WTC11 (cell line): ENCODE data around the gene ADGRG7.
"Not testable (repeated sequence)": the region's sequence is repeated elsewhere in the genome, so short reads cannot be mapped to it uniquely, and the experiment has no call there.

Experiments
- CBFB ChIP-seq: sonication (generic); formaldehyde crosslinking; IDR thresholded peaks from 2 replicates; pipeline ENCODE4 v1.8.1; 2022; ENCODE audit warnings: mild to moderate bottlenecking, low read depth, missing genetic modification reagents
- CTCF ChIP-seq: fragments of 200-600 bp; IDR thresholded peaks from 2 replicates; pipeline ENCODE4 v1.8.0; 2022; ENCODE audit warnings: antibody characterized with exemption
- ESRRA ChIP-seq: sonication (generic); formaldehyde crosslinking; IDR thresholded peaks from 2 replicates; pipeline ENCODE4 v1.8.1; 2022; ENCODE audit warnings: mild to moderate bottlenecking, missing genetic modification reagents, borderline replicate concordance
- NFYB ChIP-seq: sonication (generic); formaldehyde crosslinking; conservative IDR thresholded peaks from 2 replicates; pipeline ENCODE4 v1.8.0; 2022; ENCODE audit warnings: low read depth, missing genetic modification reagents
- PREB ChIP-seq: sonication (generic); formaldehyde crosslinking; IDR thresholded peaks from 2 replicates; pipeline ENCODE4 v1.8.1; 2022; ENCODE audit warnings: mild to moderate bottlenecking, missing genetic modification reagents, moderate library complexity, borderline replicate concordance
- SP1 ChIP-seq: sonication (generic); formaldehyde crosslinking; conservative IDR thresholded peaks from 2 replicates; pipeline ENCODE4 v1.8.1; 2022; ENCODE audit warnings: missing genetic modification reagents
- TCF7 ChIP-seq: sonication (generic); formaldehyde crosslinking; IDR thresholded peaks from 2 replicates; pipeline ENCODE4 v1.8.0; 2022; ENCODE audit warnings: mild to moderate bottlenecking, low read depth, missing genetic modification reagents, moderate library complexity
- ZBTB21 ChIP-seq: sonication (generic); formaldehyde crosslinking; IDR thresholded peaks from 2 replicates; pipeline ENCODE4 v1.8.1; 2023; ENCODE audit warnings: mild to moderate bottlenecking, missing genetic modification reagents, borderline replicate concordance
- TF ChIP-seq, protein P1 (sequence below): sonication (generic); formaldehyde crosslinking; conservative IDR thresholded peaks from 2 replicates; pipeline ENCODE4 v1.8.1; 2022; ENCODE audit warnings: mild to moderate bottlenecking, missing genetic modification reagents

- TF ChIP-seq CTCF; ZBTB21 (CRISPR knock-in tag); PREB; TCF7 (CRISPR knock-in tag); ESRRA (CRISPR knock-in tag); SP1 (CRISPR knock-in tag); CBFB; NFYB: not testable (repeated sequence)
- TF ChIP-seq, protein P1, sequence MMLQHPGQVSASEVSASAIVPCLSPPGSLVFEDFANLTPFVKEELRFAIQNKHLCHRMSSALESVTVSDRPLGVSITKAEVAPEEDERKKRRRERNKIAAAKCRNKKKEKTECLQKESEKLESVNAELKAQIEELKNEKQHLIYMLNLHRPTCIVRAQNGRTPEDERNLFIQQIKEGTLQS (CRISPR knock-in tag), result not testable (repeated sequence)
These were observed 61.6 kb downstream of the ADGRG7 start for GRCh38 chr3:100670995-100671394.
